Glutamatergic neuron (in vitro differentiated cells): ENCODE results near the gene MPP1. TPM values are rescaled to one million over a fixed set of nuclear protein-coding genes. Genes with fewer than 3 reads are reported as not detected.

ENCODE experiments used
- DNase-seq: peaks from one replicate; pipeline ENCODE4 v3.0.0; 2022
- H3K27ac Mint-ChIP-seq: one replicate; pipeline ENCODE4 v1.8.0; 2020; ENCODE audit warnings: mild to moderate bottlenecking, mixed read lengths, inconsistent platforms; ENCODE audit not compliant: unreplicated experiment
- H3K27me3 Mint-ChIP-seq: one replicate; pipeline ENCODE4 v1.8.0; 2020; ENCODE audit warnings: mild to moderate bottlenecking, moderate library complexity, mixed read lengths, inconsistent platforms; ENCODE audit not compliant: unreplicated experiment
- H3K36me3 Mint-ChIP-seq: one replicate; pipeline ENCODE4 v1.8.0; 2020; ENCODE audit warnings: mild to moderate bottlenecking, mixed read lengths, inconsistent platforms; ENCODE audit not compliant: unreplicated experiment
- H3K4me1 Mint-ChIP-seq: one replicate; pipeline ENCODE4 v1.8.0; 2020; ENCODE audit warnings: mild to moderate bottlenecking, low read depth, mixed read lengths, inconsistent platforms; ENCODE audit not compliant: unreplicated experiment
- H3K4me3 Mint-ChIP-seq: one replicate; pipeline ENCODE4 v1.8.0; 2020; ENCODE audit warnings: mild to moderate bottlenecking, mixed read lengths, inconsistent platforms; ENCODE audit not compliant: unreplicated experiment
- H3K9me3 Mint-ChIP-seq: one replicate; pipeline ENCODE4 v1.8.0; 2020; ENCODE audit warnings: mild to moderate bottlenecking, moderate library complexity, mixed read lengths, inconsistent platforms; ENCODE audit not compliant: unreplicated experiment
- total RNA-seq: library from RNA; stranded (reverse); fragmentation: NEBNext Ultra II Directional; extraction: Animal tissue kit (Norgen Biotek cat#: 25700); gene quantifications from one replicate; pipeline ENCODE4 v1.2.1, GENCODE V29; 2021; ENCODE audit not compliant: unreplicated experiment
- TF ChIP-seq, protein P1 (sequence below): fragments of 200-600 bp; sonication (generic); IDR thresholded peaks from one replicate; pipeline ENCODE4 v1.5.0; 2021; ENCODE audit not compliant: partially characterized antibody, unreplicated experiment

Gene MPP1
- total RNA-seq, 1 donor from 2014 or later, result 12.7 TPM

DNA sequence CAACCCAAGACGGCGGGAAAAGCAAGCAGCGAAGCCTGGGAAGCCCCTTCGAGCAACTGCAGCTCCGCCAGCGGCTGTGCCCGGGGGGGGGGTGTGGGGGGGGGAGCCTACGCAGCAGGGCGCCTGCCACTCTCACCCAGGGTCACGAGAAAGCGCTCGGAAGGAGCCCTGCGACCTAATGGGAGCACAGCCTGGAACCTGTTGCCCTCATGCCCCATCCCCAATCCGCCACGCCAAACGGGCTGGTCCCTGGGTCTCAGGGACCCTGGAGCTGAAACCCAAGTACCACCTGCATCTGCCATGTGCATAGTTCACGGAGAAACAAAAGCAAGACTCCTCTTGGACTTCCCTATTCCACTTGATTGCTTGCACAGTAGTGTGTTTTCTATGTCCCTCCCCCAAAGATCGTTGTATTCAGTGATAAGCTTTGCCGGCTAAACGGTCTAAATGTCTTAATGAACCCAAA is 54.0 kb downstream of the MPP1 start:
- Mint-ChIP-seq H3K27ac (peak overlapping the region; percentile 94), H3K4me3 (peak overlapping the region; percentile 81), H3K4me1 (peaks cover 20% of the 10 kb centered on the region), H3K27me3 (peaks cover 4% of the 10 kb centered on the region), H3K36me3 (no peaks in the 10 kb centered on the region), H3K9me3 (peaks cover 8% of the 10 kb centered on the region)
- no peak for DNase-seq
- TF ChIP-seq, protein P1, sequence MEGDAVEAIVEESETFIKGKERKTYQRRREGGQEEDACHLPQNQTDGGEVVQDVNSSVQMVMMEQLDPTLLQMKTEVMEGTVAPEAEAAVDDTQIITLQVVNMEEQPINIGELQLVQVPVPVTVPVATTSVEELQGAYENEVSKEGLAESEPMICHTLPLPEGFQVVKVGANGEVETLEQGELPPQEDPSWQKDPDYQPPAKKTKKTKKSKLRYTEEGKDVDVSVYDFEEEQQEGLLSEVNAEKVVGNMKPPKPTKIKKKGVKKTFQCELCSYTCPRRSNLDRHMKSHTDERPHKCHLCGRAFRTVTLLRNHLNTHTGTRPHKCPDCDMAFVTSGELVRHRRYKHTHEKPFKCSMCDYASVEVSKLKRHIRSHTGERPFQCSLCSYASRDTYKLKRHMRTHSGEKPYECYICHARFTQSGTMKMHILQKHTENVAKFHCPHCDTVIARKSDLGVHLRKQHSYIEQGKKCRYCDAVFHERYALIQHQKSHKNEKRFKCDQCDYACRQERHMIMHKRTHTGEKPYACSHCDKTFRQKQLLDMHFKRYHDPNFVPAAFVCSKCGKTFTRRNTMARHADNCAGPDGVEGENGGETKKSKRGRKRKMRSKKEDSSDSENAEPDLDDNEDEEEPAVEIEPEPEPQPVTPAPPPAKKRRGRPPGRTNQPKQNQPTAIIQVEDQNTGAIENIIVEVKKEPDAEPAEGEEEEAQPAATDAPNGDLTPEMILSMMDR, result no peak

DNA sequence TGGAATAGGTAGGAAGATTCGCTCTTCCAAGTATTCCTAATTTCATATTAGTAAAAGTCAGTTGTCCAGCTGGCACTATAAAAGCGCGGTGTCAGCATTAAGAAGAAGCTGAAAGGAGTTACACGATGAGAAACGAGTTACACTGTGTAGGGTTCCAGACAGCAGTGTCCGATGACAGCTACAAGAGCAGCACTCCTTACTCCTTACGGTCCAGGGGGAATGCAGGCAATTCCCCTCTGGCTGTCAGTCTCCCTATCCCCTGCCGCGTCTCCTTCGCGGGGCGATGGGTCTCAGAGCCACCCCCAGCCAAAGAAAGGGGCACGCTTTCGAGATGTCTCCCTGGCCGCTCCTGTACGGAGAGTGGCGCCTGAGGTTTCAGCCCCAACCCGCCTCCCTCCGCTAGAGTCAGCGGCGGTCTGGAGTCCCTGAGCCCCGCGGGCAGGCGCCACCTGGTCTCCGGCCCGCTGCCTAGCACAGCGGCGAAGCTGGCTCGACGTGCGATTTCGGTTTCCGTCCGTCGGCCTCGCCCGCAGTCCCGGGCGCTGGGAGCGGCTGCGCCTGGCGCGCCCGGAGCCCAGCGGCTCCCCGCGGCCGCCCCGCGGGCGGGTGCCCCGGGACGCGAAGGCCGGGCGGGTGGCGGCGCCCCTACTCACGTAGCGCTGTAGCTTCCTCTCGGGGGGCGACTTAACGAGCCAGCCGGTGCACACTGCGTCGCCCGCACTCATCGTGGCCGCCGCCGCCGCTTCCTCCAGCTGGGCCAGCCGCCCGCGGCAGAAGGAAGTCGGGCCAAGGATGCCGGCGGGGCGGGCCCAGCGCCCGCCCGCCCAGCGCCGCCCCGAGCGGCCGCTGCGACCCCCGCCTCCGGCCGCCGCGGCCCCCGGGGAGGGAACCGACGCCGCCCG is 54.7 kb downstream of the MPP1 start, which contains the start of gene GAB3:
Gene GAB3 (minus strand): TSS at position 777 of the 902 bp plus-strand sequence. CDS start 52 bp downstream, at position 725.
- TF ChIP-seq, protein P1, result no peak

GRCh38 chrX:154749856-154750255 is 55.4 kb downstream of the MPP1 start:
- peaks cover 8% of the 10 kb centered on the region for H3K9me3 Mint-ChIP-seq
- H3K4me1 Mint-ChIP-seq, result peaks cover 20% of the 10 kb centered on the region
- no peak for DNase-seq
- no peaks in the 10 kb centered on the region for H3K36me3 Mint-ChIP-seq
- TF ChIP-seq, protein P1, result no peak
- peak overlapping the region; percentile 79 for H3K27ac Mint-ChIP-seq
- peak overlapping the region; percentile 84 for H3K4me3 Mint-ChIP-seq
- H3K27me3 Mint-ChIP-seq, result peaks cover 4% of the 10 kb centered on the region

More for the DNA sequence above, 54.7 kb downstream of the MPP1 start, which contains the start of gene GAB3:
- Mint-ChIP-seq H3K36me3 (no peaks in the 10 kb centered on the region), H3K9me3 (peaks cover 8% of the 10 kb centered on the region), H3K4me1 (peaks cover 20% of the 10 kb centered on the region), H3K4me3 (peak within 1 kb of the TSS; percentile 84), H3K27ac (peak within 1 kb of the TSS; percentile 94), H3K27me3 (peaks cover 4% of the 10 kb centered on the region)
- peak; percentile 70 for DNase-seq

DNA sequence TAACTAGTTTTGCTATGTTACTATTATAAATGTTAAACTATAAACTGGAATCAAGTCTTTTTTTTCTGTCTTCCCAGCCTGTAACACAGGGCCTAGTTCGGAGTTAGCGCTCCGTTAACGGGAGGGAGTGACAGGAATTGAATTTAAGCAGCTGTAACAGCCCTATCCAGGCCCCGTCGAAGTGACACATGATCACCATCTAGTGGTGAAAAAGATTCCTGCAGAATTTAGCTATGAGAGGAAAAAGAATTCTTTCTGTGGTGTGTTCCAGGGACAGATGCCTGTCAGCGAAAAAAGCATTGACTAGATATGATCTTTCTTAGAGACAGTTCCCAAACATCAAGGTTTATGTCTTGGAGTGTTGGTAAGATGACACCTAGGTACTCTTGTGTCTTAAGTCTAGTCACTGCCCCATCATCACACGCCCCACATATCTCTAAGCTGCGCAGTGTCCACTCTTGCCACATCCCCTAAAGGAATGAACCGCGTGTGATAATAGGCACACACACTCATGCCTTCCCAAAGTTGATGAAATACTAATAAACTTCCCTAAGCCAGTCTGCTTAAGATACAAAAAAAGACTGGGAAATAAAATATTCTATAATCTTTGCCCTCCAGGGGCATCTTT is 56.5 kb downstream of the MPP1 start:
- H3K4me3 Mint-ChIP-seq, result peak overlapping the region; percentile 38

More for the DNA sequence above, 56.5 kb downstream of the MPP1 start:
- H3K36me3 Mint-ChIP-seq, result no peaks in the 10 kb centered on the region
- peaks cover 4% of the 10 kb centered on the region for H3K27me3 Mint-ChIP-seq
- no peak for DNase-seq
- TF ChIP-seq, protein P1, result peak; percentile 71
- H3K27ac Mint-ChIP-seq, result no peak overlapping the region
- peaks cover 8% of the 10 kb centered on the region for H3K9me3 Mint-ChIP-seq
- H3K4me1 Mint-ChIP-seq, result peaks cover 20% of the 10 kb centered on the region
